OCI-LY7 (cell line): Measurements from ENCODE around the gene TNFRSF12A.

Experiments
- CTCF ChIP-seq: fragments of 200-600 bp; sonication (generic); conservative IDR thresholded peaks from 2 replicates; pipeline ENCODE4 v1.5.1; 2014; ENCODE audit warnings: mild to moderate bottlenecking, antibody characterized with exemption, low read length, moderate library complexity, mixed read lengths
- EZH2phosphoT487 ChIP-seq: fragments of 200-600 bp; sonication (generic); IDR thresholded peaks from 2 replicates; pipeline ENCODE4 v1.6.1; 2018; ENCODE audit warnings: low read depth, borderline replicate concordance, mild to moderate bottlenecking, mixed run types, antibody characterized with exemption, low read length, moderate library complexity, mixed read lengths

- TF ChIP-seq CTCF (no peak), EZH2phosphoT487 (no peak)
These were observed 7.9 kb upstream of the TNFRSF12A start for GRCh38 chr16:3012246-3012645.
